Fibroblast of gingiva (primary cell): Measurements from ENCODE around the gene CBX1.

Source experiments
- DNase-seq: peaks from one replicate; pipeline ENCODE4 v3.0.0-alpha.2; 2011; ENCODE audit warnings: low read depth

Gene CBX1

GRCh38 chr17:48101012-48101720 lies at the start of gene CBX1:
TSS of gene CBX1 (minus strand) at chr17:48101478. CDS start at chr17:48077004, 24,474 bp downstream.
- DNase-seq, result peak; percentile 94

- no peak for DNase-seq
Measured at GRCh38 chr17:48150597-48151001, 49.3 kb upstream of the CBX1 start.

- DNase-seq, result no peak
Measured at GRCh38 chr17:48149787-48150463, 48.6 kb upstream of the CBX1 start.

GRCh38 chr17:48148854-48149786 lies 47.8 kb upstream of the CBX1 start:
- no peak for DNase-seq

- no peak for DNase-seq
Measured at GRCh38 chr17:48148029-48148770, 46.9 kb upstream of the CBX1 start.

GRCh38 chr17:48144976-48145798 lies 43.9 kb upstream of the CBX1 start:
- DNase-seq, result no peak

GRCh38 chr17:48144231-48144630 lies 43.0 kb upstream of the CBX1 start:
- DNase-seq, result no peak

GRCh38 chr17:48143629-48144028 lies 42.4 kb upstream of the CBX1 start:
- DNase-seq, result no peak

- DNase-seq, result no peak
Measured at GRCh38 chr17:48139944-48140343, 38.7 kb upstream of the CBX1 start.

- no peak for DNase-seq
Measured at GRCh38 chr17:48137656-48138055, 36.4 kb upstream of the CBX1 start.

- DNase-seq, result no peak
Measured at GRCh38 chr17:48134912-48135480, 33.7 kb upstream of the CBX1 start.

GRCh38 chr17:48132385-48132784 lies 31.1 kb upstream of the CBX1 start:
- no peak for DNase-seq

- peak; percentile 52 for DNase-seq
Measured at GRCh38 chr17:48131216-48131824, 30.0 kb upstream of the CBX1 start.

GRCh38 chr17:48129981-48130380 lies 28.7 kb upstream of the CBX1 start:
- no peak for DNase-seq

GRCh38 chr17:48128400-48128799 lies 27.1 kb upstream of the CBX1 start:
- DNase-seq, result no peak

GRCh38 chr17:48127371-48128051 lies 26.2 kb upstream of the CBX1 start:
- DNase-seq, result no peak

- no peak for DNase-seq
Measured at GRCh38 chr17:48126532-48126850, 25.2 kb upstream of the CBX1 start.

- DNase-seq, result no peak
Measured at GRCh38 chr17:48125829-48126531, 24.7 kb upstream of the CBX1 start.

GRCh38 chr17:48123776-48124388 lies 22.6 kb upstream of the CBX1 start:
- no peak for DNase-seq
